SK-N-SH (cell line): ENCODE data around the gene DPPA3. TPM values are rescaled to one million over a fixed set of nuclear protein-coding genes. Genes with fewer than 3 reads are reported as not detected.

ENCODE experiments used
- CTCF ChIA-PET: fragments of 300-600, 350-600 bp; formaldehyde crosslinking; extraction: SDS; loops from one replicate; lab custom pipeline; 2021; lab: Yijun Ruan, JAX
- POLR2A ChIA-PET: fragments of 350-600 bp; sonication (Branson Sonifier 250); formaldehyde crosslinking; extraction: SDS; loops from one replicate; lab custom pipeline; 2020; ENCODE audit warnings: antibody characterized with exemption, inconsistent platforms; lab: Yijun Ruan, JAX
- DNase-seq: peaks from one replicate; pipeline ENCODE4 v3.0.0; 2012
- H2AFZ ChIP-seq: fragments of 200-600 bp; sonication (generic); 2 replicates; pipeline ENCODE4 v1.8.1; 2016; ENCODE audit warnings: antibody characterized with exemption, mild to moderate bottlenecking, low read depth
- H3F3A ChIP-seq: fragments of 200-600 bp; sonication (generic); replicated peaks from 2 replicates; pipeline ENCODE3; 2016; ENCODE audit warnings: antibody characterized with exemption, mild to moderate bottlenecking; ENCODE audit not compliant: insufficient read depth
- H3K27ac ChIP-seq, 2 experiments: fragments of 200-500 bp in 1 of 2; fragments of 200-600 bp in 1 of 2; sonication (Bioruptor generic) in 1 of 2; sonication (generic), shearing (Covaris generic) in 1 of 2; 2 replicates each; pipeline versions ENCODE4 v1.5.1 to v1.6.1; 2014 to 2016; ENCODE audit warnings: low read depth in 2 of 2, inconsistent platforms in 1 of 2, low read length in 1 of 2, mild to moderate bottlenecking in 1 of 2, mixed read lengths in 1 of 2
- H3K27me3 ChIP-seq: fragments of 200-600 bp; sonication (generic), shearing (Covaris generic); 2 replicates; pipeline ENCODE4 v1.6.1; 2016; ENCODE audit warnings: mixed run types; ENCODE audit not compliant: insufficient read depth
- H3K36me3 ChIP-seq, 2 experiments: fragments of 200-500 bp in 1 of 2; fragments of 200-600 bp in 1 of 2; sonication (Bioruptor generic) in 1 of 2; sonication (generic) in 1 of 2; replicated peaks in 1 of 2; 2 replicates each; pipeline versions ENCODE3 to v1.5.1; 2014 to 2016; ENCODE audit warnings: low read length in 1 of 2, mild to moderate bottlenecking in 1 of 2; ENCODE audit not compliant: insufficient read depth in 2 of 2, control insufficient read depth in 1 of 2
- H3K4me1 ChIP-seq, 2 experiments: fragments of 200-500 bp in 1 of 2; fragments of 200-600 bp in 1 of 2; sonication (Bioruptor generic) in 1 of 2; sonication (generic), shearing (Covaris generic) in 1 of 2; 2 replicates each; pipeline versions ENCODE4 v1.5.1 to v1.6.1; 2014 to 2016; ENCODE audit warnings: low read depth in 1 of 2, low read length in 1 of 2, mixed run types in 1 of 2; ENCODE audit not compliant: insufficient read depth in 2 of 2, control insufficient read depth in 1 of 2
- H3K4me2 ChIP-seq: fragments of 200-600 bp; sonication (generic), shearing (Covaris generic); 2 replicates; pipeline ENCODE4 v1.6.1; 2017; ENCODE audit warnings: mixed run types
- H3K4me3 ChIP-seq, 2 experiments: fragments of 200-500 bp in 1 of 2; fragments of 200-600 bp in 1 of 2; sonication (Bioruptor generic) in 1 of 2; sonication (generic), shearing (Covaris generic) in 1 of 2; 2 replicates each; pipeline versions ENCODE4 v1.5.1 to v1.8.1; 2014 to 2016; ENCODE audit warnings: low read depth in 2 of 2, inconsistent platforms in 1 of 2, low read length in 1 of 2, mild to moderate bottlenecking in 1 of 2, mixed read lengths in 1 of 2, moderate library complexity in 1 of 2
- H3K79me2 ChIP-seq: fragments of 200-600 bp; sonication (generic); 2 replicates; pipeline ENCODE4 v1.8.1; 2017; ENCODE audit warnings: mild to moderate bottlenecking; ENCODE audit not compliant: insufficient read depth
- H3K9ac ChIP-seq: fragments of 200-600 bp; sonication (generic); 2 replicates; pipeline ENCODE4 v1.6.1; 2017; ENCODE audit warnings: mixed run types
- H3K9me2 ChIP-seq: fragments of 200-600 bp; sonication (generic); 2 replicates; pipeline ENCODE4 v1.6.1; 2017; ENCODE audit warnings: mixed run types
- H3K9me3 ChIP-seq: fragments of 200-600 bp; sonication (generic); 2 replicates; pipeline ENCODE4 v1.6.1; 2017; ENCODE audit warnings: mixed run types, mild to moderate bottlenecking, moderate library complexity
- H4K20me1 ChIP-seq: fragments of 200-600 bp; sonication (generic); 2 replicates; pipeline ENCODE4 v1.6.1; 2017; ENCODE audit warnings: mild to moderate bottlenecking, mixed run types; ENCODE audit not compliant: insufficient read depth
- EP300 ChIP-seq, 2 experiments: IDR thresholded peaks; 2 replicates each; pipeline versions ENCODE4 v1.4.0 to v1.6.1; 2012; ENCODE audit warnings: borderline replicate concordance in 1 of 2, low read depth in 1 of 2, low read length in 1 of 2
- FOSL2 ChIP-seq: IDR thresholded peaks from 2 replicates; pipeline ENCODE4 v1.4.0; 2012; ENCODE audit warnings: low read depth, mild to moderate bottlenecking, moderate library complexity, borderline replicate concordance
- FOXM1 ChIP-seq: IDR thresholded peaks from 2 replicates; pipeline ENCODE4 v1.4.0; 2012; ENCODE audit warnings: low read depth, mild to moderate bottlenecking
- GABPA ChIP-seq: IDR thresholded peaks from 2 replicates; pipeline ENCODE4 v1.4.0; 2012; ENCODE audit warnings: low read depth, mild to moderate bottlenecking
- GATA2 ChIP-seq: sonication (generic); formaldehyde crosslinking; IDR thresholded peaks from 2 replicates; pipeline ENCODE4 v1.5.0; 2020; ENCODE audit warnings: mild to moderate bottlenecking, missing genetic modification reagents
- JUND ChIP-seq: IDR thresholded peaks from 2 replicates; pipeline ENCODE4 v1.4.0; 2012
- MEF2A ChIP-seq: IDR thresholded peaks from 2 replicates; pipeline ENCODE4 v1.4.0; 2012; ENCODE audit warnings: low read depth, borderline replicate concordance
- MXI1 ChIP-seq: IDR thresholded peaks from 2 replicates; pipeline ENCODE4 v1.6.1; 2012; ENCODE audit warnings: mild to moderate bottlenecking, low read depth, low read length, improper control_type of control experiment
- NRF1 ChIP-seq: IDR thresholded peaks from 2 replicates; pipeline ENCODE4 v1.6.1; 2012; ENCODE audit warnings: low read depth, mild to moderate bottlenecking, low read length
- POLR2AphosphoS5 ChIP-seq: IDR thresholded peaks from 2 replicates; pipeline ENCODE4 v1.6.1; 2012; ENCODE audit warnings: low read depth, low read length
- SMC3 ChIP-seq: IDR thresholded peaks from 2 replicates; pipeline ENCODE4 v1.6.1; 2012; ENCODE audit warnings: low read depth, low read length, improper control_type of control experiment
- TCF12 ChIP-seq: IDR thresholded peaks from 2 replicates; pipeline ENCODE4 v1.4.0; 2012
- WGBS: methylation state at CpG from one replicate; pipeline ENCODE4 v1.1.6; 2017; ENCODE audit warnings: low lambda C conversion rate; 5-methylcytosine and 5-hydroxymethylcytosine counted together
- polyA plus RNA-seq, 3 experiments: library from polyadenylated mRNA; depleted of rRNA; stranded (reverse); fragments of >200 nt; gene quantifications; 2 replicates each; pipeline ENCODE4 v1.2.3, GENCODE V29; 2012
- TF ChIP-seq, protein P1 (sequence below): IDR thresholded peaks from 2 replicates; pipeline ENCODE4 v1.4.0; 2012; ENCODE audit warnings: low read depth
- TF ChIP-seq, protein P2 (sequence below): IDR thresholded peaks from 2 replicates; pipeline ENCODE4 v1.4.0; 2012; ENCODE audit warnings: low read depth, borderline replicate concordance
- TF ChIP-seq, protein P3 (sequence below): fragments of 200-600 bp; sonication (generic); IDR thresholded peaks from 2 replicates; pipeline ENCODE4 v1.6.1; 2017; ENCODE audit warnings: antibody characterized with exemption, mild to moderate bottlenecking, moderate library complexity
- TF ChIP-seq, protein P4 (sequence below): fragments of 150-350 bp; IDR thresholded peaks from 2 replicates; pipeline ENCODE4 v1.6.1; 2016; ENCODE audit warnings: mild to moderate bottlenecking, low read depth, low read length

Gene DPPA3
- polyA plus RNA-seq, 1 of the 3 experiments (the other 2 are of a cell fraction) = not detected

DNA sequence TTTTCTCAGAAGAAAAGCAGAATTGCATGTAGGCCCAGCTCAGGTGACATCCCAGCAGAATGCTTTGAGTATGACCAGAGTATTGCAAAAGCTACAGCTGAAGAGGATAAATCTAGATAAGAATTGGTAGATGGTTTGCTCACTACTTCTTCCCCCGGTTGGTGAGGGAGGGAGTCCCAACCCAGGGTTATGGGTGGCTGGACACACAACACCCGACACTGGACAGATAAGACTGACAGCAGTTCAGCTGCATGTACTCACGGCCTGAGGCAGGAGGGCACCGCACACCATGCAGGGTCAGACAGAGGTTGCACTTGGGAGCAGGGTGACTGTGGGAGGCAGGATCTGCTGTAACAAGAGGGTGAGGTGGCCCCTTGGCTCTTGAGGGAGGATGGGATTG lies 37.6 kb downstream of the DPPA3 start:
- no peak overlapping the region for H3K4me2 ChIP-seq
- CTCF ChIA-PET = no interaction called here

More for the DNA sequence above, 37.6 kb downstream of the DPPA3 start:
- Histone ChIP-seq H3K27me3 (peaks cover 37% of the 10 kb centered on the region; the same call in 1 of the 2 replicates), H2AFZ (no peak overlapping the region), H3K9ac (no peak overlapping the region), H3K79me2 (no peaks in the 10 kb centered on the region), H3K4me3 (no peak overlapping the region), H3K9me2 (no peaks in the 10 kb centered on the region), H3K36me3 (no peaks in the 10 kb centered on the region), H4K20me1 (no peaks in the 10 kb centered on the region), H3K4me1 (no peaks in the 10 kb centered on the region), H3F3A (no peaks in the 10 kb centered on the region), H3K9me3 (no peaks in the 10 kb centered on the region), H3K27ac (no peak overlapping the region)
- 35% methylated on average over 4 of the region's 4 CpGs for WGBS
- POLR2A ChIA-PET = no interaction called here
- no peak for DNase-seq
- TF ChIP-seq FOSL2 (no peak), MEF2A (no peak), EP300 (IDR thresholded peaks at IDR 0.05; ENCODE audit: borderline replicate concordance in 1 of 2, low read depth in 1 of 2, low read length in 1 of 2) (no peak), GATA2 (no peak), MXI1 (no peak), POLR2AphosphoS5 (no peak), SMC3 (no peak), TCF12 (no peak), JUND (no peak), FOXM1 (no peak), GABPA (no peak), NRF1 (no peak)
- TF ChIP-seq, protein P1, sequence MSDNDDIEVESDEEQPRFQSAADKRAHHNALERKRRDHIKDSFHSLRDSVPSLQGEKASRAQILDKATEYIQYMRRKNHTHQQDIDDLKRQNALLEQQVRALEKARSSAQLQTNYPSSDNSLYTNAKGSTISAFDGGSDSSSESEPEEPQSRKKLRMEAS = no peak
- TF ChIP-seq, protein P2, sequence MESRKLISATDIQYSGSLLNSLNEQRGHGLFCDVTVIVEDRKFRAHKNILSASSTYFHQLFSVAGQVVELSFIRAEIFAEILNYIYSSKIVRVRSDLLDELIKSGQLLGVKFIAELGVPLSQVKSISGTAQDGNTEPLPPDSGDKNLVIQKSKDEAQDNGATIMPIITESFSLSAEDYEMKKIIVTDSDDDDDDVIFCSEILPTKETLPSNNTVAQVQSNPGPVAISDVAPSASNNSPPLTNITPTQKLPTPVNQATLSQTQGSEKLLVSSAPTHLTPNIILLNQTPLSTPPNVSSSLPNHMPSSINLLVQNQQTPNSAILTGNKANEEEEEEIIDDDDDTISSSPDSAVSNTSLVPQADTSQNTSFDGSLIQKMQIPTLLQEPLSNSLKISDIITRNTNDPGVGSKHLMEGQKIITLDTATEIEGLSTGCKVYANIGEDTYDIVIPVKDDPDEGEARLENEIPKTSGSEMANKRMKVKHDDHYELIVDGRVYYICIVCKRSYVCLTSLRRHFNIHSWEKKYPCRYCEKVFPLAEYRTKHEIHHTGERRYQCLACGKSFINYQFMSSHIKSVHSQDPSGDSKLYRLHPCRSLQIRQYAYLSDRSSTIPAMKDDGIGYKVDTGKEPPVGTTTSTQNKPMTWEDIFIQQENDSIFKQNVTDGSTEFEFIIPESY = no peak
- TF ChIP-seq, protein P3, sequence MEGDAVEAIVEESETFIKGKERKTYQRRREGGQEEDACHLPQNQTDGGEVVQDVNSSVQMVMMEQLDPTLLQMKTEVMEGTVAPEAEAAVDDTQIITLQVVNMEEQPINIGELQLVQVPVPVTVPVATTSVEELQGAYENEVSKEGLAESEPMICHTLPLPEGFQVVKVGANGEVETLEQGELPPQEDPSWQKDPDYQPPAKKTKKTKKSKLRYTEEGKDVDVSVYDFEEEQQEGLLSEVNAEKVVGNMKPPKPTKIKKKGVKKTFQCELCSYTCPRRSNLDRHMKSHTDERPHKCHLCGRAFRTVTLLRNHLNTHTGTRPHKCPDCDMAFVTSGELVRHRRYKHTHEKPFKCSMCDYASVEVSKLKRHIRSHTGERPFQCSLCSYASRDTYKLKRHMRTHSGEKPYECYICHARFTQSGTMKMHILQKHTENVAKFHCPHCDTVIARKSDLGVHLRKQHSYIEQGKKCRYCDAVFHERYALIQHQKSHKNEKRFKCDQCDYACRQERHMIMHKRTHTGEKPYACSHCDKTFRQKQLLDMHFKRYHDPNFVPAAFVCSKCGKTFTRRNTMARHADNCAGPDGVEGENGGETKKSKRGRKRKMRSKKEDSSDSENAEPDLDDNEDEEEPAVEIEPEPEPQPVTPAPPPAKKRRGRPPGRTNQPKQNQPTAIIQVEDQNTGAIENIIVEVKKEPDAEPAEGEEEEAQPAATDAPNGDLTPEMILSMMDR = no peak
- TF ChIP-seq, protein P4, sequence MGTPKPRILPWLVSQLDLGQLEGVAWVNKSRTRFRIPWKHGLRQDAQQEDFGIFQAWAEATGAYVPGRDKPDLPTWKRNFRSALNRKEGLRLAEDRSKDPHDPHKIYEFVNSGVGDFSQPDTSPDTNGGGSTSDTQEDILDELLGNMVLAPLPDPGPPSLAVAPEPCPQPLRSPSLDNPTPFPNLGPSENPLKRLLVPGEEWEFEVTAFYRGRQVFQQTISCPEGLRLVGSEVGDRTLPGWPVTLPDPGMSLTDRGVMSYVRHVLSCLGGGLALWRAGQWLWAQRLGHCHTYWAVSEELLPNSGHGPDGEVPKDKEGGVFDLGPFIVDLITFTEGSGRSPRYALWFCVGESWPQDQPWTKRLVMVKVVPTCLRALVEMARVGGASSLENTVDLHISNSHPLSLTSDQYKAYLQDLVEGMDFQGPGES = no peak
